ENCODE data around the gene AKAP5.
A peak's percentile ranks its signal among the peaks of the same experiment; 100 is the strongest.

Gene AKAP5

DNA sequence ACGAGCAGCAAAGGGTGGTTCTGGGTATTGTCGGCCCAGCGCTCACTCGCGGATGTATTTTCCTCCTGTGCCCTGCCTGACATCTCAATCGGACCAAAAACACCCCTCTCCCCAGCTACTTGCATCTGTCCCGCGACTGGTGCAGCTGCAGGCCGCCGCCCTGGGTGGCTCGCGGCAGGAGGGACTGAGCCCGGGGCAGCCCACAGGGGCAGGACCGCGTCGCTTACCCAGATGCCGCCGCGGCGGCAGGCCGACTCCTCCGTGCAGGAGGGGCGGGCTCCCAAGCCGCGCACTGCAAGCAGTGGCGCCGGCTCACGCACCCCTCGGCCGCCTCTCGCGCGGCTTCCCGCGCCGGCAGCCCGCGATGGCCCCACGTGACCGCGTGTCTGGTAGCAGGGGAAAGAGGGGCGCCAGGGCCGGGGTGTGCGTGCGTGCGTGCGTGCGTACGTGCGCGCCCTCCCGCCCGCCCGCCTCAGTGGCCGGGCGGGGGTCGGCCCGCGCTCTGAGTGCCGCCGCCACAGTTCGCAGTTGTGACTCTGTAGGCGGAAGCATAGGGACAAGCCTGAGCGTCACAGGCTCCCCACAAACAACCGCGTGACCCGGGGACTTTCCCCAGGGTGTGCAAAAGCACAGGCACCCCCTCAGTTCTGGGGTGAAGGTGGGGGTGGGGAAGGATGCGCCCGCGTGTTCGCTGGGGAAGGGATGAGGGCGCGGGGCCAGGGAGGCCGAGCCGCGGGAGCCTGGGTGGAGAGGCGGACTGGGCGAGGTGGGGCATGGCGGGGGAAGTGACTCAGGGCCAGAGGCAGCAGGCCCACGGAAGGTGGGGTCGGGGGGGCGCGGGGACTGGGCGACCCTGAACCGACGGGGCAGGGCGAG is 38.4 kb downstream of the AKAP5 start, which contains the start of gene ZBTB25:
TSS of gene ZBTB25 (minus strand) at position 405 of the 876 bp plus-strand sequence. CDS start 13,305 bp downstream, outside the sequence.
- peak; percentile 94 to 98 for DNase-seq

DNA sequence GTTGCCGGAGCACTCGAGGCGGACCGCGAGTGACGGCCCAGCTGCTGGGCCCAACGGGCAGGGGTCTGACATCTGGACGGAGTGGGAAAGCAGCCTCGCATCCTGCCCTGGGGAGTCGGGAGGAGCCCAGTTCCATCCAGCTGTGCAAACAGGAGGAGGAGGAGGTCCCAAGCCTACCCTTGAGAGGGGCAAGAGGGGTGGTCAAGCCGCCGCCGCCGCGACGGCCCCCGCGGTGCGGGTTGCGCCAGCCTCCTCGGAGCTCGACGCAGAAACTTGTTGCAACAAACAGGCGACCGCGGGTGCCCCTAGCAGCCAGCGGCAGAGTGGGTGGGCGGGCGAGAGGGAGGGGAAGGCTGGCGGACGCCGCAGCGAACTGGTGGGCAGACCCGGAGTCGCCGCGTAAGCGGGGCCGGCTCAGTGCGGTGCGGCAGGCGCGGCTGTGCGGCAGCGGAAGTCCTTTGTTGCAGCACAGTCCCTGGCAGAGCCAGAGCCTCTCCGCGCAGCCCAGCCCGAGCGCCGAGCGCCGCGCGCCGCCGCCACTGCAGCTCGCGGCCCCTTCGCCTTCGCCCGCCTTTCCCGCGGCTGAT is 39.1 kb downstream of the AKAP5 start, which contains the start of gene ZBTB1:
TSS of gene ZBTB1 (plus strand) at position 461 of the 587 bp plus-strand sequence. CDS start 16,735 bp downstream, outside the sequence.
- peak; percentile 94 to 98 for DNase-seq

DNA sequence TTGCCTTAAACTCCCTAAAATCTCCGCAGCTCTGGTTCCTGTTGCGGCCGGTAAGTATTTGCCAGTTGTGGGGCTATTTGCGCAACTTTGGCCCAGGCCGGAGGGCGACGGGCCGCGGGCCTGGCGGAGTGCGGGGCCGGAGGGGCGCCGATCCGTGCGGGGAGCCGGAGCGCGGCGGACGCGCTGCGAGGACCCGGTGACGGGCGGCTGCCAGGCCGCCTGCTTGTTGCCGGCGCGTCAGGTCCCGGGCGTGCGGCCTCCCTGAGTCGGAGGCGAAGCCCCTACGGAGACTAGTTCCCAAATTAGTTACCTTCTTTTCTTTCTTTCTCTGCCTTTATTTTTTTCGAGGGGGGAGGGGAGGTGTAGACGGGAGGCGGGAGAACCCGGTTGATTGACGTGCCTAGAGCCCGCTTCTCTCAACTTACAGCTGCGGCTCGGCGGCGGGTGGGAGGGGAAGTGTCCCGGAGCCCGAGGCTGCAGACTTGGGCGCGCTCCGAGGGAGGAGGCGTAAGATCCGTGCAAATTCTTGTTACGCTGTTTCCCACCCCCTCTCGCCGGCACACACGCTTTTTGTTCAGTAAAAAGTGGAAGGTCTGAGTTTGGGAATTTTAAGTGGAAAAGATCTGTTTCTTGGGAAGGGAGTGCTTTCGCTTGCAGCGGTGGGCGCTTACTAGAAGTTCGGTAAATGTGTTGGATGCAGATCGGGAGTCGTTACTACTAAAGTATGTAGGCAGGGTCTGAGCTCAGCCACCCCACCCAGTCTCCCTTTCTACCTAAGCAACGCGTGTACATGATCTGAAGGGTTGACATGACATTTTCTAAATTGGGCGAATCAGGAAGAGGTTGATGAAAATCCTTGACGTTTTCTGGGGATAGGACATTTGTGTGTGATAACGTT is 39.8 kb downstream of the AKAP5 start:
- DNase-seq = peak; percentile 86 to 93

DNA sequence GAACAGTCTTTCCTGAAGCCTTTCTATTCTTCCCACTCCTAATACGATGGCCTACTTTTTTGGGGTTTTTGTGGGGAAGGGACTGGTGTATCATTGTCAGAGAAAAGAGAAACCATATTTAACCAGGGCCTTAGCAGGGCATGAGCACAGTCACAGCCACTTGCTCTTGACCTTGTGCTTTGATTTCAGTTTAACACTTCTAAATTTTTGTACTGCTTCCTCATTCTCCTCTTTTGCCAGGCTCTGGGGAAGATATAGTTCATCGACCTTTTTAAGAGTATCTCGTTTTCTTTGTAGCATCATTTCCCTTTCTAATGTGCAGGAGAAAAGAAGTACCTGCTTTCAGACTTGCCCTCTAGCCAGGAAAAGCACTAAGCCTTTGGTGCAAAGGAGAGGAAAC is 41.4 kb downstream of the AKAP5 start:
- DNase-seq = peak; percentile 34 to 45

DNA sequence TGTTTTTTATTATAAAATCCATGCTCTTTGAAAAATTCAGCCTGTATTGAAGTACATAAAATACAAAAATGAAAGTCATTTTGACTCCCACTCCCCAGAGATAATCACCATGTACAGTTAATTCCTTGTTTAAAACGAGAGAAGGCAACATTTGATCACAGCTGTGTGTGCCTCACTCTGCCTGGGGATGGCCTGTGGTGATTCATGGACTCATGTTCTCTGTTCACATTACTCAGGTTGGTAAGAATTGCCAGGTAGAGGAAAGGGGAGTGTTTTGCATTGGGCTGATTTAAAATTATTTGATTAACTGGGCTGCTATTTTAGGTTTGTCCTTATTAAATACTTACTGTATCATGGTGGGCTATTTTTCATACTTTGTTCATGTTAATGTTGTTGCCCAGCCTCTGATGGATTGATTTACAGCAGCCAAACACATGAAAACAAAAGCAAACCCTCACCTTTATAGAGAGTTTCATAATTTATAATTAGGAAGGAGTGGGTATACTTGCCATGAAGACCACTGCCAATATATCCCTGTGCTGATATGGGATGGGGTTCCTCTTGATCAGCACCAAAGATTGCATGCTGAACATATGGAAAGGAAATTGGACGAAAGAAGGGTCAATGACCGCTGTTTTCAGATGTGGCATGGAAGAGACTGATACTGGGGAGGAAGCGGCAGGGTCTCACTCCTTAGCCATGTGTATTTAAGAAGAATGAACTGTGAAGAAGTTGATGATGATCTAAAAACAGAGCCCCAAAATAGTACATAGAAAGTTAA is 42.3 kb downstream of the AKAP5 start:
- no peak for DNase-seq

DNA sequence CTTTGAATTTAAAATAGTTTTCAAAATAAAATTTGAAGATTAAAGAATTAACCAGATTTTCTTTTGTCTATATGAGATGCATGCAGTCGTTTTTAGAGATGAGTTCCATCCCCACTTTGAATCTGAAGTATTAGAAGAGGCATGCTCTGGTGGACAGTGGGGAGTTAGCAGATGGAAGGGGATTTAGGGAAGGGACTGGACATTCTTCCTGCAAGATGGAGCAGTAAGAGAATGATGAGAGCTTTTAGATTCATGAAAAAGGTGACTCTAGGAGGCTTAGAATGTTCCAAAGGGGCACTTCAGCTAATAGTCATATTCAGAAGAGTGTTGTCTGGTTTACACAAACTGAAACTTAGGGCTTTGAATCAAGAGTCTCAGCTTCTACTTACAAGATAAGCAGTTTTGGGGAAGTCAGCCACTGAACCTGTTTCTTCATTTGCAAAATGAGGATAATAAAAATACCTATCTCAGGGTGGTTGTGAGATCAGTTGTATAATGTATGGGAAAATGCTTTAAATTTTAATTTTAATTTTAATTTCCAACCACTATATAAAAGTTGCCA is 43.0 kb downstream of the AKAP5 start:
- DNase-seq = no peak

DNA sequence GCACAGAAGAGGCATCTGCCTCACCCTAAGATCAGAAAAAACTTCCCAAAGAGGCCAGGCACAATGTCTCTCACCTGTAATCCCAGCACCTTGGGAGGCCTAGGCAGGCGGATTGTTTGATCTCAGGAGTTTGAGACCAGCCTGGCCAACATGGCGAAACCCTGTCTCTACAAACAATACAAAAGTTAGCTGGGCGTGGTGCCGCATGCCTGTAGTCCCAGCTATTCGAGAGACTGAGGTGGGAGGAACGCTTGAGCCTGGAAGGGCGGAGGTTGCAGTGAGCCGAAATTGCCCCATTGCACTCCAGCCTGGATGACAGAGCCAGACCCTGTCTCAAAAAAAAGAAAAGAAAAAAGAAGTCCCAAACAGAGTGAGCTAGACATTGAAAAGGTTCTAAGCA is 43.7 kb downstream of the AKAP5 start:
- no peak for DNase-seq

DNA sequence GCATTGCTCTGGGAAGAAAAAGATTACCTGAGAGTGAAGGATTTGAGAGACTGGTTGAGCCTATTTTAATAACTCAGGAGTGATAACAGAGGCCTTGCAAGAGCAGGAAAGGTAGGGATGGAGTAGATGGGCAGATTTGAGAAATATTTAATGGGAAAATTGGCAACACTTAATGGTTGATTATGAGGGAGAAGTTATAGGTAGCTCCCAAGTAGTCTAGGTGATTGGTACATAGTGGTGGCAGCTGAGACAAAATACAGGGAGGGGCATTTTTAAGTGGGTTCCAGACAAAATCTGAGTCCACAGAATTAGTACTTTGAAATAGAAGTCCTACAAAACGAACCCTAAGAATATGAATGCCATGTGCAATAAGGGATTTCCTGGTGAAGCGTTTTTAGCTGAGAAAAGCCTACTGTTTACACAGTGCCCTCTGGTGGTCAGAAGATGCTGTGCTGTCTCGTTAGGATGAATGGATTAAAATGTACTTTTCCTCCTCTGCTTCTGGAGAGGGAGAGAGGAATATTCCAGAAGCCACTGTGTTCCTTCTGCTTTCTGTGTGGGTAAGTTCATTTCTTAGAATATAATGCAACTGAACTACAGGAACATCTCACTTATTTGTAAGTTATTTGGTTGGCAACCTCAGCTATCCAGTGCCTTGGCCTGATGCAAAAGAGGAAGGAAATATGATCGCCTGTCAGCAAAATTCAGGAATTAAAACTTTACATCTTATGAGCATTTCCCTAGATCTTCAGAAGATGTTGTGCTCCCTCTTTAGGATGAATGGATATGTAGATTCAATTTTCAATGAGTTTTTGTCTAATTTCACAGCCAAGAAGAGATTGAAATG is 45.7 kb downstream of the AKAP5 start:
- DNase-seq = peak; percentile 78 to 79

DNA sequence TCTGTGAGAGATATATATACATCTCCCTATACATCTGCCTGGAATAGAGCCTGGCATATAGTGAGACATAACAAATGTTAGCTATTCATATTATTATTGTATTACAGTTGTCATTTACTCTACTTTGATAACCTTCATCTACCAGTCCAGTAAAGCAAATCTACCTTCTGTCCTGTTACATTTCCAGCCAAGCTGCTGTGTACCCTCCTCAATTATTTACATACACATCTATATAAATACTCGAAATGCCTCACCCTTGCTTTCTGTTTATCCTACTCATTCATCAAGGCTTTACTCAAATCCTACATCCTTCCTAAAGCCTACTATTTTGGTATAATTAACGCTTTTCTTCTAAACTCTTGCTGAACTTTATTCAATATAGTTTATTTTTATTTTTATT is 48.0 kb downstream of the AKAP5 start:
- no peak for DNase-seq

DNA sequence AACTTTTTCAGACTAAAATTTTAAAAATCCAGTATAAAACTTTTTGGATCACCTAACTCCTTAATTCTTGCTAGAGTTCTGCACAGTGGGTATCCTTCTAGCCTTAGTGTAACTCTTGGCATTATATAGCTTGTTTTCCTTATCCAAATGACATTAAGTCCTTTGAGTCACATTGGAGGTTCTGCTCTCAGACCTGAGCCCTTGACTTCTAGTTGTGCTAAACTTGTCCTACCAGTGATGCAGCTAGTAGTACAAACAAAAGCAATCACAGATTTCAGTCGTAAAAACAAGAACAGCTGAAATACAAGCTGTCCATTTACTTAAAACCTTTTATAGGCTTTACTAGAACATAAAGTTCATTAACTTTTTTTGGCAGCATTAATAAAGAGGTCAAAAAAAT is 49.8 kb downstream of the AKAP5 start:
- no peak for DNase-seq

DNA sequence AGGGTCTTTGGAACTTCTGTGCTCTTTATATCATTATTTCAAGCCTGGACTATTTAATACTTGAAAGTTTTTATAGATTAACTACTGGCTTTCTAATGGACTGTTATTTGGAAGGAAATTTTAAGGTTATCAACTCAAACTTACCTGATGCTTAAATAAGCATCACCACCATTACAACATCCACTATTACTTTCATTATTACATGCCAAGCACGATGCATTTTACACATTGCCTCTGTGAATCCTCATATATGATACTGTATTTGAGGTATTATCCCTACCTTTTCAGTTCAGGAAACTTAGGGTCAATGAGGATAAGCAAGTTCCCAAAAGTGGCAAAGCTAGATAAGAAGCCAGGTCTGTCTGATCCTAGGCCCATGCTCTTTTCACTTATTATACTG is 51.7 kb downstream of the AKAP5 start:
- DNase-seq = no peak

DNA sequence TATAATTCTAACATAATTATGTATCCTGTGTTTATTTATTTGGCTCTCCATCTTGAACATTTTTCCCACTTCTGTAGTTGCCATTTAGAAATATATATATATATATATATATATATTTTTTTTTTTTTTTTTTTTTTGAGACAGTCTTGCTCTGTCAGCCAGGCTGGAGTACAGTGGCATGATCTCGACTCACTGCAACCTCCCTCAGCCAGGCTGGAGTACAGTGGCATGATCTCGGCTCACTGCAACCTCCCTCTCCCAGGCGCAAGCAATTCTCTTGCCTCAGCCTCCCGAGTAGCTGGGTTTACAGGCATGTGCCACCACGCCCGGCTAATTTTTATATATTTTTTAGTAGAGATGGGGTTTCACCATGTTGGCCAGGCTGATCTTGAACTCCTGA is 52.4 kb downstream of the AKAP5 start:
- peak in 1 of 2 donors; percentile 37 for DNase-seq

DNA sequence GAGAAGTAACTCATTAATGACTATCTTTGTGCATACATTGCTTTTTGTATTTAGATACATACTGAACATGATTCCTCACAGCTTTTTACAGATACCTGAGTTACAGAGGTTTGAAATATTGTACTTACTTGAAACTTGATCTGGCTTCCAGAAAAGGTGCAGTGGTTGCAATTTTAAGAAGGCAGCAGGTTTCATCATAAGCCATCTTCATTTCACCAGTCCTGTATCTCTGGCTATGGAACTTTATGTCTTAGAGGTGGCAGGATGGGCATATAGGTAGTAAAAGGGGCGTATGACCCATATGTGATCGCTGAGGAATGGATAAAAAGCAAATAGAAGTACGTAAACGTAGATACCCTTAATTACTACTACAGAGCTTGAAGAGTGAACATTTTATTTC is 52.9 kb downstream of the AKAP5 start:
- DNase-seq = no peak

DNA sequence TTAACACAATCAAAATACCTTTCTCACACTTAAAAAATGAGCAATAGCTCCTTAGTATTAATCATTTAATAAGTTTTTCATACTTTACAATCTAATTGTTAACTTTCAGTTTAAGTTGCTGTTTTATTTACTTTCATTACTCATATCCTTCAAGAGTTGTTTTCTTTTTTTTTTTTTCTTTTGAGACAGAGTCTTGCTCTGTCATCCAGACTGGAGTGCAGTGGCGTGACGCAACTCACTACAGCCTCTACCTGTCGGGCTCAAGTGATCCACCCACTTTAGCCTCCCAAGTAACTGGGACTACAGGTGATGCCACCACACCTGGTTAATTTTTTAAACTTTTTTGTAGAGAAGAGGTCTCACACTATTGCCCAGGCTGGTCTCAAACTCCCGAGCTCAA is 55.4 kb downstream of the AKAP5 start:
- no peak for DNase-seq

DNA sequence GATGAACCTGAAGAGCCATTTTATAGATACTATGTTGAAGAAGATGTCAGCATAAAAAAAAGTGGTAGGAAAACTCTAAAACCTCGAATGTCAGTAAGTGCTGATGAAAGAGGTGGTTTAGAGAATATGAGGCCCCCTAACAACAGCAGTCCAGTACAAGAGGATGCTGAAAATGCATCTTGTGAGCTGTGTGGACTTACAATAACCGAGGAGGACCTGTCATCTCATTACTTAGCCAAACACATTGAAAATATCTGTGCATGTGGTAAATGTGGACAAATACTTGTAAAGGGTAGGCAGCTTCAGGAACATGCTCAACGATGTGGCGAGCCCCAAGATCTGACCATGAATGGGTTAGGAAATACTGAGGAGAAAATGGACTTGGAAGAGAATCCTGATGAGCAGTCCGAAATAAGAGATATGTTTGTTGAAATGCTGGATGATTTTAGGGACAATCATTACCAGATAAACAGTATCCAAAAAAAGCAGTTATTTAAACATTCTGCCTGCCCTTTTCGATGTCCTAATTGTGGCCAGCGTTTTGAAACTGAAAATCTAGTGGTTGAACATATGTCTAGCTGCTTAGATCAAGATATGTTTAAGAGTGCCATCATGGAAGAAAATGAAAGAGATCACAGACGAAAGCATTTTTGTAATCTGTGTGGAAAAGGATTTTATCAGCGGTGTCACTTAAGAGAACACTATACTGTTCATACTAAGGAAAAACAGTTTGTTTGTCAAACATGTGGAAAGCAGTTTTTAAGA is 57.5 kb downstream of the AKAP5 start:
- DNase-seq = no peak
